Gastrocnemius medialis (tissue), 4 donors: ENCODE data around the gene AJM1.

Experiments
- POLR2A ChIP-seq, 2 donors: fragments of 450-650 bp; IDR thresholded peaks; one replicate each; pipeline ENCODE4 v1.6.1; 2017; ENCODE audit warnings: antibody characterized with exemption in 2 of 2, mild to moderate bottlenecking in 2 of 2, moderate library complexity in 2 of 2
- TF ChIP-seq, protein P1 (sequence below), 5 experiments: fragments of 450-650 bp in 3 of 5; fragments of 200-600 bp in 2 of 5; sonication (generic) in 2 of 5; IDR thresholded peaks in 4 of 5; conservative IDR thresholded peaks in 1 of 5; 1 replicate in 4 of 5; 2 replicates in 1 of 5; pipeline ENCODE4 v1.5.1; 2016 to 2019; ENCODE audit warnings: antibody characterized with exemption in 5 of 5, mild to moderate bottlenecking in 3 of 5, moderate library complexity in 3 of 5

DNA sequence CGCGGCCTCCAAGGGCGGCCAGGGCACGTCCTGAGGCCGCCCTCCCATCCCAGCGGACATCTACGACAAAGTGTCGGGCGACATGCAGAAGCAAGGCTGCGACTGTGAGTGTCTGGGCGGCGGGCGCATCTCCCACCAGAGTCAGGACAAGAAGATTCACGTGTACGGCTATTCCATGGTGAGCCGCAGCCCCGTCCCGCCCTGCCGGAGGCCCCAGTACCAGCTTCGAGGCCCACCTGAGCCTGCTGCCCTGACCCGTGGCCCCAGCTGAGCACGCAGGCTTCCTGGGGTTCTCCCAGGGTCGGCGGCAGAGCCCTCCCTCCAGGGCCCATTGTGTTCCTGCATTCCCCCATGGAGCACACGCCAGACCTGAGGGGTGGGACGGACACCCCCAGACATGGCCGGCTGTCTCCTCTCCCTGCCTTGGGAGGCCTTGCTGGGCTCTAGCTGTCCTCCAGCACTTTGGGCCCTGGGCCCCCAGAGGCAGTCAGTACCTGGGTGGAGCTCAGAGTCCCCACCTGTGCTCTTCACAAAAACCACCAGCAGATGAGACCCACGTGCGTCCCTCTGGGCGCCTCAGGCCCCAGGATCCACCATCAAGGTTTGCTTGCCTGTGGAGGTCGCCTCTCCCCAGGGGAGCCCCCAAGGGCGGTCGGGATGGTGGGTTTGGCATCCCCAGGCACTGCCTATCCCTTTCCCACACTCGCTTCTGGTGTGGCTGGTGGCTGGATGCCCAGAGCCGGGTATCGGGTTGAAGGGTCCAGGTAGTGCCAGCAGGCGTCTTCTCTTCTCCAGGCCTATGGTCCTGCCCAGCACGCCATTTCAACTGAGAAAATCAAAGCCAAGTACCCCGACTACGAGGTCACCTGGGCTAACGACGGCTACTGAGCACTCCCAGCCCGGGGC lies 7.9 kb downstream of the AJM1 start:
- TF ChIP-seq, protein P1, sequence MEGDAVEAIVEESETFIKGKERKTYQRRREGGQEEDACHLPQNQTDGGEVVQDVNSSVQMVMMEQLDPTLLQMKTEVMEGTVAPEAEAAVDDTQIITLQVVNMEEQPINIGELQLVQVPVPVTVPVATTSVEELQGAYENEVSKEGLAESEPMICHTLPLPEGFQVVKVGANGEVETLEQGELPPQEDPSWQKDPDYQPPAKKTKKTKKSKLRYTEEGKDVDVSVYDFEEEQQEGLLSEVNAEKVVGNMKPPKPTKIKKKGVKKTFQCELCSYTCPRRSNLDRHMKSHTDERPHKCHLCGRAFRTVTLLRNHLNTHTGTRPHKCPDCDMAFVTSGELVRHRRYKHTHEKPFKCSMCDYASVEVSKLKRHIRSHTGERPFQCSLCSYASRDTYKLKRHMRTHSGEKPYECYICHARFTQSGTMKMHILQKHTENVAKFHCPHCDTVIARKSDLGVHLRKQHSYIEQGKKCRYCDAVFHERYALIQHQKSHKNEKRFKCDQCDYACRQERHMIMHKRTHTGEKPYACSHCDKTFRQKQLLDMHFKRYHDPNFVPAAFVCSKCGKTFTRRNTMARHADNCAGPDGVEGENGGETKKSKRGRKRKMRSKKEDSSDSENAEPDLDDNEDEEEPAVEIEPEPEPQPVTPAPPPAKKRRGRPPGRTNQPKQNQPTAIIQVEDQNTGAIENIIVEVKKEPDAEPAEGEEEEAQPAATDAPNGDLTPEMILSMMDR (IDR thresholded peaks at IDR 0.05 in 4 of 5, conservative IDR thresholded peaks at IDR 0.05 in 1 of 5): no peak
- TF ChIP-seq POLR2A (IDR thresholded peaks at IDR 0.05): no peak
